ENCODE data around the gene GNAO1.
"Not testable (repeated sequence)": the region's sequence is repeated elsewhere in the genome, so short reads cannot be mapped to it uniquely, and the experiment has no call there.

The GNAO1 gene

DNA sequence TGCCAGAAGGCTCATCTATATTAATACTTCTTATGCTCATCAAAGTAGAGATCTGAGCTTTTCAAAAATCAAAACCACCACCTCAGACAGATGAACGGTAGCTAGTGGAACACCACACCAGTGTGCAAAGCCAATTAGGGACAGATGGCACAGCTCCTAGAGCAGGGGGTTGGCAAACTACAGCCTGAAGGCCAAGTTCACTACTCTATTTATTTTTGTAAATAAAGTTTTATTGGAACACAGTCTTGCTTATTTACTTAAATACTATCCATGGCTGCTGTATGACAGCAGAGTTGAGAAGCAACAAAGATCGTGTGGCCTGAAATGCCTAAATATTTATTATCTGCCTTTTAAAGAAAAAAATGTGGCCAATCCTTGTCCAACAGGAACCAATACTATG, 177.3 kb downstream of the GNAO1 start:
- H3K27ac Mint-ChIP-seq = no peak overlapping the region
- H3K4me3 Mint-ChIP-seq = no peak overlapping the region
- H3K27me3 Mint-ChIP-seq = no peaks in the 10 kb centered on the region
- H3K36me3 Mint-ChIP-seq (ENCODE audit: insufficient read depth) = peaks cover 39% of the 10 kb centered on the region
- no peak for ATAC-seq (replicated peaks)
- H3K9me3 Mint-ChIP-seq = no peaks in the 10 kb centered on the region
- H3K4me1 Mint-ChIP-seq (ENCODE audit: low read depth in 2 of 2) = peaks cover 6 to 8% of the 10 kb centered on the region in 2 donors
- DNase-seq = no peak

DNA sequence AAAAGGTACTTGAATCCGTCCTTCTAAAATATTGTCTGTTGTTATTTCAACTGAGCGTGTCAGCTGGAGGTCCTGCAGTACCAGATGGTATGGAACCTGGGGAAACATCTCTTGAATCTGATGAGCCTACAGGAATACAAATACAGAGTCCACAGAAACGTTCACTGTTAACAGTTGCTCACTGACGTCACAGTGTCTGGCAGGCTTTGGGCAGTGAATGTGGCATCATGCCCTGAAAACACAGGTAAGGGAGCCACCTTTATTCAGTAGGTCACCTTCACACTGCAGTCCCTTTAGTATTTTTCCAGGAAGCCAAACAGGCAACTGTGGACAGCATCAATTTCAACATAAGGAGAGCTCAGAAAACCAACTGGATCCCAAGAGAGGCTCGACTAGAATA, 177.9 kb downstream of the GNAO1 start:
- ATAC-seq (replicated peaks) (no peak), DNase-seq (no peak)
- Mint-ChIP-seq H3K36me3 (ENCODE audit: insufficient read depth) (peaks cover 41% of the 10 kb centered on the region), H3K27ac (no peak overlapping the region), H3K27me3 (no peaks in the 10 kb centered on the region), H3K4me1 (ENCODE audit: low read depth in 2 of 2) (peaks cover 6 to 8% of the 10 kb centered on the region in 2 donors), H3K9me3 (no peaks in the 10 kb centered on the region), H3K4me3 (no peak overlapping the region)

DNA sequence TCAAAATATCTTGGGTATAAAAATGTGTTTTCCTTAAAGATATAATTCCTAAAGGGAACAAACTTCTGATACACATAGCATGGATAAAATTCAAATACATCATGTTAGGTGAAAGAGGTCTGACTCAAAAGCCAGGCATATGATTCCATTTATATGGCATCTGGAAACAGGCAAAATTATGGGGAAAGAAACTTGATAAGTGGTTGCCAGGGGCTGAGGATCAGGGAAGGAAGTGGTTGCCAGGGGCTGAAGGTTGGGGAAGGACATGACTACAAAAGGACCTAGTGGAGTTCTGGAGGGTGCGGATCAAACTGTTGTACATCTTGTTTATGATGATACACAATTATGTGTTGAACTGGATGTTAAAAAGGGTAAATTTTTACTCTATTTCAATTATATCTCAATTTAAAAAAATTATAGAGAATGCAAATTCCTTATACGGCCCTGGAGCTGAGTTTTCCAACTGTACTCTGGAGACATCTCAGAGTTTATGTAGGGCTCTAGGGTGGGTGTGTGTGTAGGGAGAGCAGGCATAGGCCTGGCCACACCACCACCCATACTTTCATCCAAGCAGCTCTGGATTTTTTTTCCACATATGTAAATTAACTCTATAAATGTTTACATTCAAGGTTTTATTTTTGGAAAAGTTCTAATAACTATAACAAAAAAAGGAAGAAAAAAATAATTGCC, 179.0 kb downstream of the GNAO1 start:
- H3K4me1 Mint-ChIP-seq (ENCODE audit: low read depth in 2 of 2) = peaks cover 6 to 12% of the 10 kb centered on the region in 2 donors
- ATAC-seq (replicated peaks) = no peak
- H3K27me3 Mint-ChIP-seq = no peaks in the 10 kb centered on the region
- H3K4me3 Mint-ChIP-seq = no peak overlapping the region
- peaks cover 36% of the 10 kb centered on the region for H3K36me3 Mint-ChIP-seq (ENCODE audit: insufficient read depth)
- DNase-seq = no peak
- H3K27ac Mint-ChIP-seq = no peak overlapping the region
- no peaks in the 10 kb centered on the region for H3K9me3 Mint-ChIP-seq

DNA sequence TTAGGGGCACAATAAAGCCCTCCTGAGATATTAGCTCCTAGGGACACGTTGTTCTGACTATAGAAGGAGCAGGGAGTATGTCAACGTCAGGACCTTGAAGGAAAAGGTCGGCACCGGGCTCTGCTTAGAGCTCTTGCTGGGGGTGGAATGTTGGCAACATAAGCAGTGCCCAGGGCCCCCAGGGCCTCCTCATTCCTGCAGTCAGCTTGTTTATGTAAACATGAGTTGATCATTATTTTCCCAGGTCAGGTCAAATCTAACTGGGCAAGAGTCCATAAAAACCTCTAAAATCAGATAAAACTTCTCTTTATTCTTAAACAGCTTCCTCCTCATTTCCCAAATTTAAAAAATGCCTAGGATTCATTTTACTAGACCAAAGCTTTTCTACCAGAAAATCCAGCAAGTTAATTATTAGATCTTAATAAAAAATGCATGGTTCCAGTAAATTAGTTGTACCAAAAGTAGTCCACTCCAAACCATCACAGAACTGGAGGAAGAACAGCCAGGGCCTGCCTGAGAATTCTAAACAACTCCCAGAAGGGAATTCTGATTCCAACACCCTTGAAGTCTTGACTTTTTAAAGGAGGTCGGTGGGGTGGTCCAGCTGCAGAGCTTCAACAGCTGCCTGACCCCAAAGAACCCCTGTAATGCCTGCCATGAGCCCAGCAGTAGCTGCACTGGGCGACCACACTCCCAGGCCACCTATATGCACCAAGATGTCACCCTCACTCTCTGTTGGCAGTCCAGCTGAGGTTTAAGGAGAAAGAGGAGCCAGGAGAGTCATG, 179.8 kb downstream of the GNAO1 start:
- no peak for DNase-seq
- peaks cover 35% of the 10 kb centered on the region for H3K36me3 Mint-ChIP-seq (ENCODE audit: insufficient read depth)
- no peaks in the 10 kb centered on the region for H3K27me3 Mint-ChIP-seq

DNA sequence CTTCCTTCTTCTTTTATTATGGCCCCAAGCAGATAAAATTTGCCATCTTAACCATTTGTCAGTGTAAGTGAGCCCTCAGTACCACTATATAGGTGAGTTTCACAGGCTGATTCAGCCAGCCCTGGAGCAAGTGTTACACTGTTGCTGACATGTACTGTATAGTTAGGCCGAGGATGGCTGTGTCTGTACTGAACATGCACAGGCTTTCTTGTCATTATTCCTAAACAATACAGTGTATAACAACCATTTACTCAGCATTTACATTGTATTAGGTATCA, 180.3 kb downstream of the GNAO1 start:
- ATAC-seq (replicated peaks) = no peak
- Mint-ChIP-seq H3K4me1 (ENCODE audit: low read depth in 2 of 2) (peaks cover 6 to 17% of the 10 kb centered on the region in 2 donors), H3K4me3 (no peak overlapping the region), H3K9me3 (no peaks in the 10 kb centered on the region), H3K27me3 (no peaks in the 10 kb centered on the region), H3K36me3 (ENCODE audit: insufficient read depth) (peaks cover 30% of the 10 kb centered on the region), H3K27ac (peak overlapping the region in 1 of 2 donors; percentile 8)
- no peak for DNase-seq

More for the DNA sequence above, 179.8 kb downstream of the GNAO1 start:
- no peaks in the 10 kb centered on the region for H3K9me3 Mint-ChIP-seq
- no peak for ATAC-seq (replicated peaks)
- H3K4me1 Mint-ChIP-seq (ENCODE audit: low read depth in 2 of 2) = peaks cover 6 to 14% of the 10 kb centered on the region in 2 donors
- H3K27ac Mint-ChIP-seq = peak overlapping the region in 1 of 2 donors; percentile 8
- no peak overlapping the region for H3K4me3 Mint-ChIP-seq

DNA sequence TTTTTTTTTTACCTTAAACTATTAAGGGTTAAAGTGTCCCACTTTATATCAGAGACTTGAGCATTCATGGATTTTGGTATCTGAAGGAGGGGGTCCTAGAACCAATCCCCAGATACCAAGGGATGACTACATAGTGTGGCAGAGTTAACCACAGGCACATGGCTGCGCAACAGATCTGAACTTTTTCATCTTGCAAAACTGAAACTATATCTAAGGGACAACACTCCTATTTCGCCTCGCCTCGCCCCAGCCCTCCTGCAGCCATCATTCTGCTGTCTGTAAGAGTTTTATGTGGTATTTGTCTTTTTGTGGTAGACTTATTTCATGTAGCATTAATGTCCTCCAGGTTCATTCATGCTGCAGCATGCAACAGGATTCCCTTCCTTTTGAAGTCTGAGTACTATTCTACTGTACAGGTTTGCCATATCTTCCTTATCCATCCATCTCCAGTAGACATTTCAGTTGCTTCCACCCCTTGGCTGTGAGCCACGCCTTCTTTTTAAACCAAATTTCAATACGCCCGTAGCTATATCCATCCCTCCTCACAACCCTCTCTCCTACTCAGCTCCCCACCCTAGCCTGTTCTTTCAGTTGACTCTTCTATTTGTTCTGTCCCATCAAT, 180.8 kb downstream of the GNAO1 start:
- Mint-ChIP-seq H3K4me3 (no peak overlapping the region), H3K4me1 (ENCODE audit: low read depth in 2 of 2) (peaks cover 6 to 18% of the 10 kb centered on the region in 2 donors), H3K9me3 (no peaks in the 10 kb centered on the region), H3K27me3 (no peaks in the 10 kb centered on the region), H3K36me3 (ENCODE audit: insufficient read depth) (peaks cover 26% of the 10 kb centered on the region), H3K27ac (peak overlapping the region; percentile 61 to 70)
- DNase-seq (no peak), ATAC-seq (replicated peaks) (no peak)

DNA sequence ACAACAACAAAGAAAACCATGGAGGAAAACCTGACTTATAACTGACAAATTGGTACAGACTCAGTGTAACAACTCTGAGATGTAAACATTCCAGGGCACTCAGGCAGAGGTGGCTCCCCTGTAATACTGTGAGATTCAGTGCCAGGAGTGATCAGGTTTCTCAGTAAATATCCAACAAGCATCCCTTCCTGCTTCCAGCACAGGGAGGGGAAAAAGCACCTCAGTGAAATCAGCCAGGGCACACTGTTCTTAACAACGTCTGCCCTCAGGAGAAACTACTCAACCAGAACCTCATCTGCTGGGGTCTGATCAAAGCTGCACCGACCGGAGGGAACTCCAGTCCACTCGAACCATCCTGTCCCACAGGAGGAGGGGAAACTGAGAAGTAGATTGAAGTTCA, 181.7 kb downstream of the GNAO1 start:
- Mint-ChIP-seq H3K4me3 (no peak overlapping the region), H3K27ac (peak overlapping the region in 1 of 2 donors; percentile 6), H3K27me3 (no peaks in the 10 kb centered on the region), H3K36me3 (ENCODE audit: insufficient read depth) (peaks cover 19% of the 10 kb centered on the region), H3K4me1 (ENCODE audit: low read depth in 2 of 2) (peaks cover 10 to 25% of the 10 kb centered on the region in 2 donors), H3K9me3 (no peaks in the 10 kb centered on the region)
- DNase-seq (no peak), ATAC-seq (replicated peaks) (no peak)

DNA sequence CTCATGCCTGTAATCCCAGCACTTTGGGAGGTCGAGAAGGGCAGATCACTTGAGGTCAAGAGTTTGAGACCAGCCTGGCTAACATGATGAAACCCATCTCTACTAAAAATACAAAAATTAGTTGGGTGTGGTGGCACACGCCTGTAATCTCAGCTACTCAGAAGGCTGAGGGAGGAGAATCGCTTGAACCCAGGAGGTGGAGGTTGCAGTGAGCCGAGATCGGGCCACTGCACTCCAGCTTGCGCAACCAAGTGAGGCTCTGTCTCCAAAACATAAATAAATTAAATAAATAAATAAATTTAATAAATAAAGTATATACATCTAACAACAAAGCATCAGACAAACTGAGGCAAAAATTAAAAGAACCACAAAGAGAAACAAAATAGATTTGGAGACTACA, 184.5 kb downstream of the GNAO1 start:
- Mint-ChIP-seq H3K36me3 (ENCODE audit: insufficient read depth) (peaks cover 26% of the 10 kb centered on the region), H3K4me1 (ENCODE audit: low read depth in 2 of 2) (peaks cover 15 to 34% of the 10 kb centered on the region in 2 donors)
- DNase-seq; ATAC-seq (replicated peaks); H3K9me3 Mint-ChIP-seq; H3K27me3 Mint-ChIP-seq; H3K27ac Mint-ChIP-seq; H3K4me3 Mint-ChIP-seq: not testable (repeated sequence)

DNA sequence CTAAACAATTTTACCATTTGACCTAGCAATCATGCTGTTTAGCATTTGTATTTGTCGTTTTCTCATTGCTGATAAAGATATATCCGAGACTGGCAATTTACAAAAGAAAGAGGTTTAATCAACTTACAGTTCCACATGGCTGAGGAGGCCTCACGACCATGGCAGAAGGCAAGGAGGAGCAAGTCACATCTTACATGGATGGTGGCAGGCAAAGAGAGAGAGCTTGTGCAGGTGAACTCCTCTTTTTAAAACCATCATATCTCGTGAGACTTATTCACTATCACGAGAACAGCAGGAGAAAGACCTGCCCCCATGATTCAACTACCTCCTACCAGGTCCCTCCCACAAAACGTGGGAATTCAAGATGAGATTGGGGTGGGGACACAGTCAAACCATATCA, 187.8 kb downstream of the GNAO1 start:
- H3K27me3 Mint-ChIP-seq; H3K4me3 Mint-ChIP-seq; DNase-seq; ATAC-seq (replicated peaks): not testable (repeated sequence)
- H3K36me3 Mint-ChIP-seq (ENCODE audit: insufficient read depth) = peaks cover 41% of the 10 kb centered on the region
- H3K9me3 Mint-ChIP-seq = peaks cover 0 to 17% of the 10 kb centered on the region in 2 donors
- H3K27ac Mint-ChIP-seq = peak overlapping the region in 1 of 2 donors; percentile 36
- peaks cover 12 to 26% of the 10 kb centered on the region in 2 donors for H3K4me1 Mint-ChIP-seq (ENCODE audit: low read depth in 2 of 2)

DNA sequence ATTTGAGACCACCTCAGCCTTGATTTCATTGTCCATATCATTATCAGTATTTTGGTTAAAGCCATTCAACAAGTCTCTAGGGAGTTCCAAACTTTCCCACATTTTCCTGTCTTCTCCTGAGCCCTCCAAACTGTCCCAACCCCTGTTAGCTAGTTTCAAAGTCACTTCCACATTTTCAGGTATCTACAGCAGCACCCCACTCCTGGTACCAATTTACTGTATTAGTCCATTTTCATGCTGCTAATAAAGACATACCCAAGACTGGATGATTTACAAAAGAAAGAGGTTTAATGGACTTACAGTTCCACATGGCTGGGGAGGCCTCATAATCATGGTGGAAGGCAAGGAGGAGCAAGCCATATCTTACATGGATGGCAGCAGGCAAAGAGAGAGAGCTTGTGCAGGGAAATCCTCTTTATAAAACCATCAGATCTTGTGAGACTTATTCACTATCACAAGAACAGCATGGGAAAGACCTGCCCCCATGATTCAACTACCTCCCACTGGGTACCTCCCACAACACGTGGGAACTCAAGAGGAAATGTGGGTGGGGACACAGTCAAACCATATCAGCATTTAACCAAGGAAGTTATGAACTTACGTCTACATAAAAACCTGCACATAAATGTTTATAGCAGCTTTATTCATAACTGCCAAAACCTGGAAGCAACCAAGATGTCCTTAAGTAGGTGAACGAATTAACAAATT, 189.6 kb downstream of the GNAO1 start:
- not testable (repeated sequence) for H3K27ac Mint-ChIP-seq; DNase-seq; H3K27me3 Mint-ChIP-seq; H3K4me3 Mint-ChIP-seq; ATAC-seq (replicated peaks)
- Mint-ChIP-seq H3K4me1 (ENCODE audit: low read depth in 2 of 2) (peaks cover 12 to 20% of the 10 kb centered on the region in 2 donors), H3K36me3 (ENCODE audit: insufficient read depth) (peaks cover 50% of the 10 kb centered on the region), H3K9me3 (peaks cover 0 to 17% of the 10 kb centered on the region in 2 donors)

DNA sequence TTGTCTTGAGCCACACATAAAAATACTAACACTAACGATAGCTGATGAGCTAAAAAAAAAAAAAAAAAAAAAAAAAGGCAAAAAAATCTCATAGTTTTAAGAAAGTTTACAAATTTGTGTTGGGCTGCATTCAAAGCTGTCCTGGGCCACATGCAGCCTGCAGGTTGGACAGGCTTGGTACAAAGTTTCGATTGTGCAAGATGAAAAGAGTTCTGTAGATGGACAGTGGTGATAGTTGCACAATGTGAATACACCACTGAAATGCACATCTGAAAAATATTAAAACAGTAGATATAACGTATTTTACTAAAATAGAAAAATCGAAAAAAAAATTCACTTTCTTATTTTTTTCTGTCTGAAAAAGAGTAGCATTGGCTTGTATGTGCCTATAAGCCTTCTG, 191.2 kb downstream of the GNAO1 start:
- peaks cover 0 to 17% of the 10 kb centered on the region in 2 donors for H3K9me3 Mint-ChIP-seq
- H3K36me3 Mint-ChIP-seq (ENCODE audit: insufficient read depth) = peaks cover 60% of the 10 kb centered on the region
- H3K4me3 Mint-ChIP-seq = no peak overlapping the region
- ATAC-seq (replicated peaks) (no peak), DNase-seq (no peak)
- H3K4me1 Mint-ChIP-seq (ENCODE audit: low read depth in 2 of 2) = peaks cover 10 to 13% of the 10 kb centered on the region in 2 donors
- H3K27me3 Mint-ChIP-seq = no peaks in the 10 kb centered on the region
- no peak overlapping the region for H3K27ac Mint-ChIP-seq

DNA sequence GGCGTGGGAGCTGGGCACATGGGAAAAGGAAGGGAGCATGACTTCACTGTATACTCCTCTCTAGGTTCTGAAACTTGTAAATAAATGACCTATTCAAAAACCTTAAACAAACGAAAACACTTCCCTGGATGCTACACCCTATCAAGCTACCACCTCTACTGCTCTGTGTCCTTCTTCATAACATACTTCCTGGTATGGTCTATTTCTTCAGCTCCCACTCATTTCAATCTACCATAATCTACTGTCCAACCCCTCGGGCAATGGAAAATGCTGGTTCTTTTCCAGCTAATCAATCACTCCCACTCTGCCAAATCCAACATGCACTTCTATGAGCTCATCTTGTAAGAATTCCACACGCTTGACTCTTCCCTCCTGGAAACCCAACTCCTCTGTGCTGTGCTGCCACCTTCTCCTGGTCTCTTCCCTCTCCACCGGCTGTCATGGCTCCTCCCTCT, 191.6 kb downstream of the GNAO1 start:
- H3K27me3 Mint-ChIP-seq = no peaks in the 10 kb centered on the region
- ATAC-seq (replicated peaks) (no peak), DNase-seq (no peak)
- H3K27ac Mint-ChIP-seq = peak overlapping the region in 1 of 2 donors; percentile 36
- H3K4me1 Mint-ChIP-seq (ENCODE audit: low read depth in 2 of 2) = peaks cover 8 to 10% of the 10 kb centered on the region in 2 donors
- peaks cover 0 to 17% of the 10 kb centered on the region in 2 donors for H3K9me3 Mint-ChIP-seq
- peaks cover 60% of the 10 kb centered on the region for H3K36me3 Mint-ChIP-seq (ENCODE audit: insufficient read depth)
- no peak overlapping the region for H3K4me3 Mint-ChIP-seq

DNA sequence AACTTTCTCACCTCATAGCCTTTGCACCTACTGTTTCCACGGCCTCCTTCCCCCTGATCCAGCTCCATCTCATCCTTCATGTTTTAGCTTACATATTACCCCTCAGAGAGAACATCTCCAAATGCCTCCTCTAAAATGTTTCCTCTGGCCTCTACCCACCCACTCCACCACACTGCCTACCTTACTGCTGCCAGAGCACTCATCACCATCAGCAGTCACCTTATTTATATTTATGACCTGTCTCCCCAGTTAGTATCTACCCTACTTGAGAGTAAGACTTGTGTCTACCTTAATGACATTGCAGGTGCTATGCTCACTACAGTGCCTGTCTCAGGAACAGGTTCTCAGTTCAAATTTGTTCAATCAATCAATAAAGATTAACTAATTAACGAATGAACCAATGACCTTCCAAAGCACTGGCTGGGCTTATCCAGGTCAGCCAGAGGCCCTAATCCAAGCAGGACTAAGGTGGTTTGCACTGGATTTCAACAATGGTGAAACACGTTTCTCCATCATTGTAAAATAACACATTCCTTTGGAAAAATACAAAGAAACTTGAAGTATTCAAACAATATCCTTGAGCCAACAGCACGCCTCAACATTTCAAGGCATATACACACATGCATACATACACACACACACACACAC, 192.9 kb downstream of the GNAO1 start:
- Mint-ChIP-seq H3K27ac (no peak overlapping the region), H3K4me1 (ENCODE audit: low read depth in 2 of 2) (peaks cover 2 to 8% of the 10 kb centered on the region in 2 donors), H3K36me3 (ENCODE audit: insufficient read depth) (peaks cover 59% of the 10 kb centered on the region)

More for the DNA sequence above, 192.9 kb downstream of the GNAO1 start:
- Mint-ChIP-seq H3K4me3 (no peak overlapping the region), H3K27me3 (no peaks in the 10 kb centered on the region), H3K9me3 (peaks cover 0 to 17% of the 10 kb centered on the region in 2 donors)
- no peak for ATAC-seq (replicated peaks)
- DNase-seq = no peak
